CD8-positive, alpha-beta memory T cell (primary cell): ENCODE data around the gene ZMYND15. TPM values are rescaled to one million over a fixed set of nuclear protein-coding genes. Genes with fewer than 3 reads are reported as not detected.

ENCODE experiments used
- CTCF ChIA-PET: fragments of 350-600 bp; sonication (Branson Sonifier 250); formaldehyde crosslinking; loops from one replicate; lab custom pipeline; 2021; ENCODE audit warnings: antibody characterized with exemption; lab: Charles Lee
- POLR2A ChIA-PET: fragments of 350-600 bp; sonication (Branson Sonifier 250); formaldehyde crosslinking; loops from one replicate; lab custom pipeline; 2021; ENCODE audit warnings: antibody characterized with exemption; lab: Charles Lee
- DNase-seq, 5 donors: peaks; one replicate each; pipeline versions ENCODE4 v3.0.0 to v3.0.0-alpha.2; 2020 to 2022; ENCODE audit warnings: mixed read lengths in 1 of 5
- H3K27ac ChIP-seq: one replicate; pipeline ENCODE4 v1.7.0; 2013; ENCODE audit warnings: low read depth, mild to moderate bottlenecking, low read length, moderate library complexity
- H3K27me3 ChIP-seq: 2 replicates; pipeline ENCODE4 v1.7.0; 2013; ENCODE audit warnings: low read length, mild to moderate bottlenecking; ENCODE audit not compliant: insufficient read depth, poor library complexity, severe bottlenecking
- H3K36me3 ChIP-seq: 2 replicates; pipeline ENCODE4 v1.7.0; 2013; ENCODE audit warnings: mild to moderate bottlenecking, low read length, moderate library complexity; ENCODE audit not compliant: insufficient read depth
- H3K4me1 ChIP-seq: 2 replicates; pipeline ENCODE4 v1.7.0; 2013; ENCODE audit warnings: mild to moderate bottlenecking, low read length, moderate library complexity; ENCODE audit not compliant: insufficient read depth
- H3K4me3 ChIP-seq: 2 replicates; pipeline ENCODE4 v1.7.0; 2013; ENCODE audit warnings: mild to moderate bottlenecking, low read length
- H3K9me3 ChIP-seq: 2 replicates; pipeline ENCODE4 v1.7.0; 2013; ENCODE audit warnings: mild to moderate bottlenecking, low read length
- H3K27ac Mint-ChIP-seq, 8 donors: one replicate each; pipeline ENCODE4 v1.8.0; 2020 to 2021; ENCODE audit warnings: mixed read lengths in 8 of 8, mild to moderate bottlenecking in 6 of 8, inconsistent platforms in 3 of 8, moderate library complexity in 3 of 8
- H3K27me3 Mint-ChIP-seq, 2 donors: one replicate each; pipeline ENCODE4 v1.8.0; 2020 to 2021; ENCODE audit warnings: mixed read lengths in 2 of 2, mild to moderate bottlenecking in 1 of 2, moderate library complexity in 1 of 2
- H3K36me3 Mint-ChIP-seq, 3 donors: one replicate each; pipeline ENCODE4 v1.8.0; 2020 to 2021; ENCODE audit warnings: mixed read lengths in 3 of 3, inconsistent platforms in 1 of 3, mild to moderate bottlenecking in 1 of 3
- H3K4me1 Mint-ChIP-seq, 3 donors: one replicate each; pipeline ENCODE4 v1.8.0; 2020 to 2021; ENCODE audit warnings: mixed read lengths in 3 of 3, inconsistent platforms in 1 of 3, mild to moderate bottlenecking in 1 of 3
- H3K4me3 Mint-ChIP-seq, 7 donors: one replicate each; pipeline ENCODE4 v1.8.0; 2020 to 2021; ENCODE audit warnings: mixed read lengths in 7 of 7, mild to moderate bottlenecking in 6 of 7, moderate library complexity in 4 of 7, inconsistent platforms in 2 of 7
- H3K9me3 Mint-ChIP-seq, 5 donors: one replicate each; pipeline ENCODE4 v1.8.0; 2020 to 2022; ENCODE audit warnings: mixed read lengths in 5 of 5, mild to moderate bottlenecking in 3 of 5, moderate library complexity in 2 of 5, inconsistent platforms in 1 of 5
- polyA plus RNA-seq: library from polyadenylated mRNA; unstranded; fragments of 300-500 nt; fragmentation: Illumina TruSeq; gene quantifications from one replicate; pipeline ENCODE4 v1.2.3, GENCODE V29; 2021
- total RNA-seq, 2 experiments: library from RNA; stranded (reverse); gene quantifications; one replicate each; pipeline ENCODE4 v1.2.3, GENCODE V29; 2021

Gene ZMYND15
- total and polyA plus RNA-seq, 3 experiments from 2014 or later, result 0.09 TPM; not detected in 2

- Mint-ChIP-seq H3K9me3 (no peaks in the 10 kb centered on the region), H3K4me1 (peaks cover 10 to 25% (median 10%) of the 10 kb centered on the region in 3 donors), H3K27ac (peak overlapping the region in 2 of 8 donors; percentile 30 to 48), H3K4me3 (no peak overlapping the region), H3K27me3 (no peaks in the 10 kb centered on the region), H3K36me3 (peaks cover 2 to 24% (median 4%) of the 10 kb centered on the region in 3 donors)
- Histone ChIP-seq H3K27ac (no peak overlapping the region), H3K27me3 (no peaks in the 10 kb centered on the region), H3K36me3 (peaks cover 6% of the 10 kb centered on the region), H3K9me3 (no peaks in the 10 kb centered on the region), H3K4me1 (no peaks in the 10 kb centered on the region), H3K4me3 (no peak overlapping the region)
- no peak for DNase-seq
- ChIA-PET CTCF (interaction anchor here (0.9 to 1.5 kb wide), 2 partner anchors 15 to 95 kb away, joined by 3 to 6 read pairs; partner anchors contain the start of gene ARRB2), POLR2A (interaction anchor here (0.7 kb wide), 1 partner anchor 161 kb away, joined by 3 read pairs; no protein-coding TSS in a partner anchor)
Measured at GRCh38 chr17:4724650-4725049, 15.0 kb upstream of the ZMYND15 start.

DNA sequence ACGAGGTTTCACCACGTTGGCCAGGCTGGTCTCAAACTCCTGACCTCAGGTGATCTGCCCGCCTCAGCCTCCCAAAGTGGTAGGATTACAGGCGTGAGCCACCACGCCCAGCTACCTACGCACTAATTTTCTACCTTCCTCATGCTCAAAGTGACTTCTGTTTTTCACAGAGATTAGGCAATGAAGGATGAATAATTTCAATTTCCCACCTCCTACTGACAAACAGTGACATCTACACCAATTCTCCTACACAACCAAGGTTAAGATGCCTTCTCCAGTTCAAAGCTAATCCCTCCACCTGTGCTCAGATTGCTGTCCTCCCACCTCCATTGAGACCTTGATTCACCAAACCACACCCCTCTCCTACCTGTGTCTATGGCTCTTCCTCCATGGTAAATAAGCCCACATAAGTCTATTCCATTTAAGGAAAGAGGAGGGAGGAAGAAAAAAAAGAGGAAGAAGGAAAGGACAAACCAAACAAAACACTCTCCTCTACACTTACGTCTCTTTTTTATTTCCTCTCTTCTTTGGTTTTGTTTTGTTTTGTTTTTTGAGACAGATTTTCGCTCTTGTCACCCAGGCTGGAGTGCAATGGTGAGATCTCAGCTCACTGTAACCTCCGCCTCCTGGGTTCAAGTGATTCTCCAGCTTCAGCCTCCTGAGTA, 13.9 kb upstream of the ZMYND15 start:
- Mint-ChIP-seq H3K27ac (no peak overlapping the region), H3K36me3 (peaks cover 0 to 13% (median 0%) of the 10 kb centered on the region in 3 donors), H3K4me1 (peaks cover 14 to 24% (median 15%) of the 10 kb centered on the region in 3 donors), H3K4me3 (no peak overlapping the region), H3K27me3 (no peaks in the 10 kb centered on the region), H3K9me3 (no peaks in the 10 kb centered on the region)
- ChIA-PET CTCF (interaction anchor here (1.3 kb wide), 1 partner anchor 64 kb away, joined by 4 read pairs; no protein-coding TSS in a partner anchor), POLR2A (interaction anchor here (1.0 kb wide), 1 partner anchor 16 kb away, joined by 4 read pairs; the partner anchor contains the start of gene ARRB2)
- Histone ChIP-seq H3K4me3 (no peak overlapping the region), H3K4me1 (no peaks in the 10 kb centered on the region), H3K36me3 (no peaks in the 10 kb centered on the region), H3K27ac (no peak overlapping the region), H3K27me3 (no peaks in the 10 kb centered on the region), H3K9me3 (no peaks in the 10 kb centered on the region)
- no peak for DNase-seq

DNA sequence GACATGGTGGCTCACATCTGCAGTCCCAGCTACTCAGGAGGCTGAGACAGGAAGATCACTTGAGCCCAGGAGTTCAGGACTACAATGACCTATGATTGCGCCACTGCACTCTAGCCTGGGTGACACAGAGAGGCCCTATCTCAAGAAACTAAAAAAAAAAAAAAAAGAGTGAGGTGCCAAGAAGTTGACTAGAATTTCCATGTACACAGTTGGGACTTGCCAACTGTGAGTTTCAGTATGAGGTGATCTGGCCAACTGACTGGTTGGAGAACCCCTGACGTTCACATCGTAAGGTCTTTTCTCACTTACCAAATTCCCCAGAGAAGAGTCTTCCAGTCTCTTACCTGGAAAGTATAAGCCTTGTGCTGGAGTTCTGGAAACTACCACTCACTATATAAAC, 11.5 kb upstream of the ZMYND15 start:
- peak overlapping the region in 1 of 7 donors; percentile 27 for H3K4me3 Mint-ChIP-seq

GRCh38 chr17:4733073-4733531, 6.5 kb upstream of the ZMYND15 start:
- Histone ChIP-seq H3K27me3 (no peaks in the 10 kb centered on the region), H3K9me3 (no peaks in the 10 kb centered on the region), H3K27ac (no peak overlapping the region), H3K36me3 (no peaks in the 10 kb centered on the region), H3K4me1 (peaks cover 1% of the 10 kb centered on the region), H3K4me3 (no peak overlapping the region)
- ChIA-PET CTCF (interaction anchor here (1.0 to 2.3 kb wide), 4 partner anchors 23 to 149 kb away, joined by 3 to 20 read pairs (median 13); partner anchors contain the start of genes ARRB2 and GLTPD2), POLR2A (interaction anchor here (0.6 kb wide), 1 partner anchor 50 kb away, joined by 11 read pairs; no protein-coding TSS in a partner anchor)
- Mint-ChIP-seq H3K4me1 (peaks cover 22 to 31% (median 27%) of the 10 kb centered on the region in 3 donors), H3K9me3 (no peaks in the 10 kb centered on the region), H3K27ac (peak overlapping the region in 2 of 8 donors; percentile 68 to 71), H3K27me3 (peaks cover 0 to 1% of the 10 kb centered on the region in 2 donors), H3K4me3 (peak overlapping the region in 4 of 7 donors; percentile 47 to 99 (median 80)), H3K36me3 (peaks cover 0 to 20% (median 1%) of the 10 kb centered on the region in 3 donors)
- no peak for DNase-seq

More for the DNA sequence above, 11.5 kb upstream of the ZMYND15 start:
- Mint-ChIP-seq H3K9me3 (no peaks in the 10 kb centered on the region), H3K27ac (no peak overlapping the region), H3K4me1 (peaks cover 21 to 24% (median 23%) of the 10 kb centered on the region in 3 donors), H3K27me3 (no peaks in the 10 kb centered on the region), H3K36me3 (peaks cover 0 to 11% (median 0%) of the 10 kb centered on the region in 3 donors)
- DNase-seq, result no peak
- no peaks in the 10 kb centered on the region for H3K9me3 ChIP-seq
- ChIA-PET POLR2A (no interaction called here), CTCF (no interaction called here)
- no peaks in the 10 kb centered on the region for H3K4me1 ChIP-seq
- no peak overlapping the region for H3K4me3 ChIP-seq
- no peaks in the 10 kb centered on the region for H3K36me3 ChIP-seq
- no peak overlapping the region for H3K27ac ChIP-seq
- H3K27me3 ChIP-seq, result no peaks in the 10 kb centered on the region

GRCh38 chr17:4734857-4735475, 4.7 kb upstream of the ZMYND15 start:
- Mint-ChIP-seq H3K4me1 (peaks cover 32 to 42% (median 36%) of the 10 kb centered on the region in 3 donors), H3K27ac (peak overlapping the region in 1 of 8 donors; percentile 67), H3K36me3 (peaks cover 0 to 23% (median 1%) of the 10 kb centered on the region in 3 donors), H3K9me3 (no peaks in the 10 kb centered on the region), H3K27me3 (peaks cover 0 to 5% of the 10 kb centered on the region in 2 donors), H3K4me3 (peak overlapping the region in 1 of 7 donors; percentile 75)
- DNase-seq, result peak in 1 of 5 donors; percentile 33
- CTCF ChIA-PET, result interaction anchor here (1.5 to 1.6 kb wide), 2 partner anchors 25 to 54 kb away, joined by 3 to 4 read pairs; partner anchors contain the start of genes ARRB2 and GLTPD2
- no peaks in the 10 kb centered on the region for H3K27me3 ChIP-seq
- POLR2A ChIA-PET, result no interaction called here
- no peaks in the 10 kb centered on the region for H3K9me3 ChIP-seq
- no peak overlapping the region for H3K27ac ChIP-seq
- no peaks in the 10 kb centered on the region for H3K36me3 ChIP-seq
- H3K4me1 ChIP-seq, result peaks cover 13% of the 10 kb centered on the region
- no peak overlapping the region for H3K4me3 ChIP-seq

DNA sequence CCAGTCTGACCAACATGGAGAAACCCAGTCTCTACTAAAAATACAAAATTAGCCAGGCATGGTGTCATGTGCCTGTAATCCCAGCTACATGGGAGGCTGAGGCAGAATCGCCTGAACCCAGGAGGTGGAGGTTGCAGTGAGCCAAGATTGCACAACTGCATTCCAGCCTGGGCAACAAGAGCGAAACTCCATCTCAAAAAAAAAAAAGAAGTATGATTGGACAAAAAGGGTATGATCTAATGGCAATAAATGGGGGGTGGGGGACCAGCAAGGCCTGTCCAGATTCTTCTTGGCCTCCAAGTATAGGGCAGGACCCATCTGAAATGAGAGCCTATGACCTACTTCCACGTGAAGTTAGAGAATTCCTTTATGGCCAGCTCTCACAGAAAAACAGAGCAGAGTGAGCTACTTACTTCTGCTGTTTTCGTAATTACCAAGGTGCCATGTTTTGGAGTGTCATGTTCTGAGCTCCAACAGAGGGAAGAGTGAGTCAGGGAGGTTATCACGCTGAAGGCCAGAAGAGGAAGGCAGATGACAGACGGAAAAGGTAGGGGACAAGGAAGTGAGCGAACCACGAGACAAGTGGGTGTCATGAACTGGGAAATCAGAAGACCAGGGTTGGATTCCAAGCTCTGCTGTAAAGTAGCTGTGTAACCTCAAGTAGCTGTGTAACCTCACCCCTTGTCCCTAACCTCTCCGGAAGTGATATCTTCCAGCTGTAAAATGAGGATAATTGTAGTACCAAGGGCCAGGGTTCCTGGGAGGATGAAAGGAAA, 3.6 kb upstream of the ZMYND15 start:
- Histone ChIP-seq H3K27ac (no peak overlapping the region), H3K36me3 (no peaks in the 10 kb centered on the region), H3K4me1 (peaks cover 18% of the 10 kb centered on the region), H3K9me3 (no peaks in the 10 kb centered on the region), H3K27me3 (peaks cover 7% of the 10 kb centered on the region), H3K4me3 (no peak overlapping the region)
- Mint-ChIP-seq H3K9me3 (no peaks in the 10 kb centered on the region), H3K27ac (peak overlapping the region in 1 of 8 donors; percentile 55), H3K36me3 (peaks cover 0 to 22% (median 1%) of the 10 kb centered on the region in 3 donors), H3K27me3 (peaks cover 5 to 8% of the 10 kb centered on the region in 2 donors), H3K4me3 (peak overlapping the region in 2 of 7 donors; percentile 27 to 66), H3K4me1 (peaks cover 30 to 41% (median 33%) of the 10 kb centered on the region in 3 donors)
- DNase-seq, result peak in 1 of 5 donors; percentile 22
- CTCF ChIA-PET, result interaction anchor here (1.0 to 1.6 kb wide), 3 partner anchors 26 to 151 kb away, joined by 3 to 4 read pairs (median 3); partner anchors contain the start of gene ARRB2
- POLR2A ChIA-PET, result interaction anchor here (0.8 kb wide), 1 partner anchor 54 kb away, joined by 3 read pairs; no protein-coding TSS in a partner anchor
